H9 (cell line): ENCODE measurements around the gene MAGI1. TPM values are rescaled to one million over a fixed set of nuclear protein-coding genes. Genes with fewer than 3 reads are reported as not detected.

Experiments used
- DNase-seq: peaks from one replicate; pipeline ENCODE4 v3.0.0-alpha.2; 2017
- H2AFZ ChIP-seq: one replicate; pipeline ENCODE4 v1.6.1; 2013; ENCODE audit warnings: mild to moderate bottlenecking, low read length, control low read depth, moderate library complexity
- H2AK5ac ChIP-seq: 2 replicates; pipeline ENCODE4 v1.6.1; 2013; ENCODE audit warnings: low read length, control low read depth, mixed read lengths; ENCODE audit not compliant: insufficient read length
- H2BK120ac ChIP-seq: one replicate; pipeline ENCODE4 v1.6.1; 2013; ENCODE audit warnings: low read depth, mild to moderate bottlenecking, low read length, control low read depth, inconsistent platforms; ENCODE audit not compliant: poor library complexity, severe bottlenecking
- H2BK12ac ChIP-seq: 2 replicates; pipeline ENCODE4 v1.6.1; 2013; ENCODE audit warnings: low read length, control low read depth, mixed read lengths, low read depth; ENCODE audit not compliant: insufficient read length
- H2BK15ac ChIP-seq: 2 replicates; pipeline ENCODE4 v1.6.1; 2013; ENCODE audit warnings: low read depth, low read length, control low read depth
- H2BK20ac ChIP-seq: one replicate; pipeline ENCODE4 v1.6.1; 2013; ENCODE audit warnings: low read depth, mild to moderate bottlenecking, low read length, control low read depth, inconsistent platforms; ENCODE audit not compliant: poor library complexity, severe bottlenecking
- H2BK5ac ChIP-seq: 2 replicates; pipeline ENCODE4 v1.6.1; 2013; ENCODE audit warnings: low read length, control low read depth, mixed read lengths; ENCODE audit not compliant: insufficient read length
- H3K14ac ChIP-seq: 2 replicates; pipeline ENCODE4 v1.6.1; 2013; ENCODE audit warnings: low read length, control low read depth; ENCODE audit not compliant: insufficient read depth
- H3K18ac ChIP-seq: 2 replicates; pipeline ENCODE4 v1.6.1; 2013; ENCODE audit warnings: low read depth, mild to moderate bottlenecking, mixed read lengths, low read length, control low read depth; ENCODE audit not compliant: insufficient read length
- H3K23ac ChIP-seq: 2 replicates; pipeline ENCODE4 v1.6.1; 2013; ENCODE audit warnings: low read length, control low read depth, mixed read lengths, low read depth; ENCODE audit not compliant: insufficient read length
- H3K23me2 ChIP-seq: 2 replicates; pipeline ENCODE4 v1.6.1; 2013; ENCODE audit warnings: low read depth, mild to moderate bottlenecking, mixed read lengths, low read length, control low read depth; ENCODE audit not compliant: insufficient read length, poor library complexity, severe bottlenecking
- H3K27ac ChIP-seq: 2 replicates; pipeline ENCODE4 v1.5.1; 2013; ENCODE audit warnings: low read length, control low read depth, mixed read lengths, low read depth; ENCODE audit not compliant: insufficient read length
- H3K27me3 ChIP-seq: 2 replicates; pipeline ENCODE4 v1.6.1; 2013; ENCODE audit warnings: low read length, control low read depth, inconsistent platforms; ENCODE audit not compliant: insufficient read depth
- H3K4ac ChIP-seq: 2 replicates; pipeline ENCODE4 v1.6.1; 2013; ENCODE audit warnings: low read depth, mild to moderate bottlenecking, control low read depth, inconsistent platforms, low read length, moderate library complexity
- H3K4me1 ChIP-seq: 2 replicates; pipeline ENCODE4 v1.6.1; 2013; ENCODE audit warnings: low read length, control low read depth, inconsistent platforms; ENCODE audit not compliant: insufficient read depth
- H3K4me2 ChIP-seq: 2 replicates; pipeline ENCODE4 v1.6.1; 2013; ENCODE audit warnings: low read length, control low read depth, mixed read lengths; ENCODE audit not compliant: insufficient read length, insufficient read depth
- H3K56ac ChIP-seq: 2 replicates; pipeline ENCODE4 v1.6.1; 2013; ENCODE audit warnings: low read depth, mild to moderate bottlenecking, mixed read lengths, low read length, control low read depth; ENCODE audit not compliant: insufficient read length
- H3K79me1 ChIP-seq: 2 replicates; pipeline ENCODE4 v1.6.1; 2013; ENCODE audit warnings: low read depth, mild to moderate bottlenecking, moderate library complexity, low read length, control low read depth, inconsistent platforms; ENCODE audit not compliant: insufficient read depth, poor library complexity, severe bottlenecking
- H3K79me2 ChIP-seq: 2 replicates; pipeline ENCODE4 v1.6.1; 2013; ENCODE audit warnings: low read length, control low read depth, inconsistent platforms; ENCODE audit not compliant: insufficient read depth
- H3K9ac ChIP-seq: 2 replicates; pipeline ENCODE4 v1.6.1; 2013; ENCODE audit warnings: low read length, control low read depth, mixed read lengths; ENCODE audit not compliant: insufficient read length; ENCODE audit errors: extremely low read depth
- H3K9me3 ChIP-seq: one replicate; pipeline ENCODE4 v1.6.1; 2013; ENCODE audit warnings: low read depth, low read length, inconsistent platforms; ENCODE audit not compliant: control insufficient read depth
- H3T11ph ChIP-seq: one replicate; pipeline ENCODE4 v1.6.1; 2013; ENCODE audit warnings: mild to moderate bottlenecking, low read length, control low read depth, inconsistent platforms
- H4K20me1 ChIP-seq: one replicate; pipeline ENCODE4 v1.6.1; 2013; ENCODE audit not compliant: control insufficient read depth, insufficient read length, insufficient read depth
- H4K5ac ChIP-seq: 2 replicates; pipeline ENCODE4 v1.6.1; 2013; ENCODE audit warnings: low read depth, mild to moderate bottlenecking, mixed read lengths, low read length, control low read depth; ENCODE audit not compliant: insufficient read length
- H4K8ac ChIP-seq: replicated peaks from 2 replicates; pipeline ENCODE4 v1.6.1; 2013; ENCODE audit warnings: low read length, control low read depth, mixed read lengths, low read depth; ENCODE audit not compliant: insufficient read length
- H4K91ac ChIP-seq: 2 replicates; pipeline ENCODE4 v1.6.1; 2013; ENCODE audit warnings: low read depth, mild to moderate bottlenecking, moderate library complexity, mixed read lengths, low read length, control low read depth; ENCODE audit not compliant: insufficient read length
- H3K27ac Mint-ChIP-seq, 3 experiments: 2 replicates in 2 of 3; 3 replicates in 1 of 3; pipeline ENCODE4 v1.8.0; 2020 to 2021; ENCODE audit warnings: mixed read lengths in 3 of 3, mild to moderate bottlenecking in 1 of 3, moderate library complexity in 1 of 3
- H3K27me3 Mint-ChIP-seq: 2 replicates; pipeline ENCODE4 v1.8.0; 2021; ENCODE audit warnings: low read depth, mild to moderate bottlenecking, moderate library complexity, mixed read lengths
- H3K36me3 Mint-ChIP-seq, 3 experiments: 2 replicates in 2 of 3; 3 replicates in 1 of 3; pipeline ENCODE4 v1.8.0; 2020 to 2021; ENCODE audit warnings: low read depth in 3 of 3, mixed read lengths in 3 of 3; ENCODE audit not compliant: insufficient read depth in 1 of 3
- H3K4me1 Mint-ChIP-seq, 2 experiments: 2 replicates each; pipeline ENCODE4 v1.8.0; 2020; ENCODE audit warnings: mixed read lengths in 2 of 2
- H3K4me3 Mint-ChIP-seq, 2 experiments: 2 replicates in 1 of 2; 3 replicates in 1 of 2; pipeline ENCODE4 v1.8.0; 2020 to 2021; ENCODE audit warnings: mild to moderate bottlenecking in 2 of 2, mixed read lengths in 2 of 2, moderate library complexity in 1 of 2
- H3K9me3 Mint-ChIP-seq, 2 experiments: 2 replicates in 1 of 2; 3 replicates in 1 of 2; pipeline ENCODE4 v1.8.0; 2020; ENCODE audit warnings: mild to moderate bottlenecking in 2 of 2, mixed read lengths in 2 of 2, moderate library complexity in 1 of 2
- WGBS: extraction: QIAGEN DNeasy Blood & Tissue Kit; methylation state at CpG from one replicate; pipeline ENCODE4 v1.1.7; 2013; ENCODE audit warnings: missing lambda C conversion rate, low lambda C conversion rate, mixed read lengths; ENCODE audit not compliant: insufficient read length; ENCODE audit errors: extremely low coverage; 5-methylcytosine and 5-hydroxymethylcytosine counted together
- total RNA-seq: library from RNA; stranded (reverse); gene quantifications from 2 replicates; pipeline ENCODE4 v1.2.1, GENCODE V29; 2021
- TF ChIP-seq, protein P1 (sequence below): fragments of 200-600 bp; sonication (generic); conservative IDR thresholded peaks from 3 replicates; pipeline ENCODE4 v1.8.0; 2021; ENCODE audit warnings: antibody characterized with exemption, mild to moderate bottlenecking

The MAGI1 gene
- total RNA-seq, 1 experiment from 2014 or later, result 65.7 TPM

DNA sequence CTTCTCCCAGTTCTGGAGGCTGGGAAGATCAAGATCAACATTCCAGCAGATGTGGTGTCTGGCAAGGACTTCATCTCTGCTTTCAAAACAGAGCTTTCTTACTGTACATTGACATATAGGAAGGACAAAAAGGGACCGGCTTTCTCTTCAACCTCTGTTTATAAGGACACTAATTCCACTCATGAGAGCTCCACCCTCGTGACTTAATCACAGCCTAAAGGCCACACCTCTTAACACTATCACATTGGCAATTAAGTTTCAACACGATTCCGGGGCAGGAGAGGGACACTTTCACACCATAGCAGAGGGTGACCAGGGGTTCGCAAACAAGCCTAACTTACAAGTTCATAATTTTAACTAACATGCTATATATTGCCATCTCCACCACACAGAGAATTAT is 231.5 kb downstream of the MAGI1 start:
- Histone ChIP-seq H3K23ac (no peak overlapping the region), H2BK20ac (no peak overlapping the region), H4K8ac (no peak overlapping the region), H2AFZ (no peak overlapping the region), H2BK5ac (no peak overlapping the region), H3K79me1 (no peaks in the 10 kb centered on the region), H3T11ph (no peak overlapping the region), H3K9ac (no peak overlapping the region), H3K27me3 (no peaks in the 10 kb centered on the region), H3K4me1 (no peaks in the 10 kb centered on the region), H3K27ac (no peak overlapping the region), H3K4me2 (no peak overlapping the region), H4K91ac (no peak overlapping the region), H3K9me3 (no peaks in the 10 kb centered on the region), H3K23me2 (no peaks in the 10 kb centered on the region), H3K56ac (no peak overlapping the region), H2AK5ac (no peak overlapping the region), H2BK15ac (no peak overlapping the region), H4K5ac (no peak overlapping the region), H4K20me1 (no peaks in the 10 kb centered on the region), H2BK12ac (no peak overlapping the region), H3K14ac (no peak overlapping the region), H3K18ac (no peak overlapping the region), H3K79me2 (no peaks in the 10 kb centered on the region), H3K4ac (no peak overlapping the region), H2BK120ac (no peak overlapping the region)
- no peak for DNase-seq
- H3K4me1 Mint-ChIP-seq, result peaks cover 14 to 19% of the 10 kb centered on the region in 2 experiments
- no CpG with 5 or more reads among the region's 5 CpGs for WGBS
- peaks cover 0 to 13% (median 11%) of the 10 kb centered on the region in 3 experiments; a peak in 4 of 7 replicates for H3K36me3 Mint-ChIP-seq
- H3K27ac Mint-ChIP-seq, result no peak overlapping the region
- TF ChIP-seq, protein P1, sequence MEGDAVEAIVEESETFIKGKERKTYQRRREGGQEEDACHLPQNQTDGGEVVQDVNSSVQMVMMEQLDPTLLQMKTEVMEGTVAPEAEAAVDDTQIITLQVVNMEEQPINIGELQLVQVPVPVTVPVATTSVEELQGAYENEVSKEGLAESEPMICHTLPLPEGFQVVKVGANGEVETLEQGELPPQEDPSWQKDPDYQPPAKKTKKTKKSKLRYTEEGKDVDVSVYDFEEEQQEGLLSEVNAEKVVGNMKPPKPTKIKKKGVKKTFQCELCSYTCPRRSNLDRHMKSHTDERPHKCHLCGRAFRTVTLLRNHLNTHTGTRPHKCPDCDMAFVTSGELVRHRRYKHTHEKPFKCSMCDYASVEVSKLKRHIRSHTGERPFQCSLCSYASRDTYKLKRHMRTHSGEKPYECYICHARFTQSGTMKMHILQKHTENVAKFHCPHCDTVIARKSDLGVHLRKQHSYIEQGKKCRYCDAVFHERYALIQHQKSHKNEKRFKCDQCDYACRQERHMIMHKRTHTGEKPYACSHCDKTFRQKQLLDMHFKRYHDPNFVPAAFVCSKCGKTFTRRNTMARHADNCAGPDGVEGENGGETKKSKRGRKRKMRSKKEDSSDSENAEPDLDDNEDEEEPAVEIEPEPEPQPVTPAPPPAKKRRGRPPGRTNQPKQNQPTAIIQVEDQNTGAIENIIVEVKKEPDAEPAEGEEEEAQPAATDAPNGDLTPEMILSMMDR, result no peak
- H3K9me3 Mint-ChIP-seq, result peaks cover 10 to 13% of the 10 kb centered on the region in 2 experiments; a peak in 4 of 5 replicates
- H3K4me3 Mint-ChIP-seq, result no peak overlapping the region
- H3K27me3 Mint-ChIP-seq, result no peaks in the 10 kb centered on the region
